ENCODE data around the gene CHST5. TPM values are rescaled to one million over a fixed set of nuclear protein-coding genes. Genes with fewer than 3 reads are reported as not detected.

CHST5 gene
- total RNA-seq, 2 experiments from 2014 or later, result not detected

GRCh38 chr16:75506574-75506973 is 29.3 kb downstream of the CHST5 start:
- Mint-ChIP-seq H3K4me3 (no peak overlapping the region), H3K27me3 (peaks cover 6% of the 10 kb centered on the region), H3K9me3 (no peaks in the 10 kb centered on the region), H3K27ac (no peak overlapping the region), H3K36me3 (ENCODE audit: low read depth) (no peaks in the 10 kb centered on the region), H3K4me1 (ENCODE audit: low read depth) (no peaks in the 10 kb centered on the region)
- Histone ChIP-seq H3K27ac (ENCODE audit: low read depth in 1 of 2, low read length in 2 of 2) (no peak overlapping the region), H3K9me3 (ENCODE audit: control insufficient read depth in 1 of 2, insufficient read depth in 1 of 2, low read length in 2 of 2) (no peaks in the 10 kb centered on the region), H3K36me3 (ENCODE audit: insufficient read depth, low read length) (no peaks in the 10 kb centered on the region), H3K4me3 (ENCODE audit: low read length) (no peak overlapping the region), H3K27me3 (ENCODE audit: control insufficient read depth in 1 of 2, insufficient read depth in 2 of 2, low read length in 2 of 2) (peaks cover 0 to 6% of the 10 kb centered on the region in 2 experiments), H3K4me1 (ENCODE audit: insufficient read depth, low read length) (no peaks in the 10 kb centered on the region)
- intact Hi-C loops (cut with DNase I, micrococcal nuclease), result no loop called here
- peak in 2 of 14 experiments; percentile 56 to 67 for DNase-seq
- TF ChIP-seq CTCF (IDR thresholded peaks at IDR 0.05), result no peak
- CTCF ChIA-PET, result no interaction called here
- no peak for ATAC-seq (ENCODE audit: poor library complexity)
- POLR2A ChIA-PET, result no interaction called here

GRCh38 chr16:75506107-75506506 is 29.8 kb downstream of the CHST5 start:
- intact Hi-C loops (cut with DNase I, micrococcal nuclease), result no loop called here
- no peaks in the 10 kb centered on the region for H3K4me1 ChIP-seq (ENCODE audit: insufficient read depth, low read length)
- DNase-seq (no peak), ATAC-seq (ENCODE audit: poor library complexity) (no peak)
- Mint-ChIP-seq H3K9me3 (no peaks in the 10 kb centered on the region), H3K27ac (no peak overlapping the region), H3K36me3 (ENCODE audit: low read depth) (no peaks in the 10 kb centered on the region), H3K4me3 (no peak overlapping the region), H3K27me3 (peaks cover 6% of the 10 kb centered on the region), H3K4me1 (ENCODE audit: low read depth) (no peaks in the 10 kb centered on the region)
- no peaks in the 10 kb centered on the region for H3K36me3 ChIP-seq (ENCODE audit: insufficient read depth, low read length)
- CTCF ChIA-PET, result no interaction called here
- no peak overlapping the region for H3K27ac ChIP-seq (ENCODE audit: low read depth in 1 of 2, low read length in 2 of 2)
- no peak for TF ChIP-seq CTCF (IDR thresholded peaks at IDR 0.05)
- POLR2A ChIA-PET, result no interaction called here
- H3K27me3 ChIP-seq (ENCODE audit: control insufficient read depth in 1 of 2, insufficient read depth in 2 of 2, low read length in 2 of 2), result peaks cover 0 to 6% of the 10 kb centered on the region in 2 experiments
- no peak overlapping the region for H3K4me3 ChIP-seq (ENCODE audit: low read length)
- H3K9me3 ChIP-seq (ENCODE audit: control insufficient read depth in 1 of 2, insufficient read depth in 1 of 2, low read length in 2 of 2), result no peaks in the 10 kb centered on the region

GRCh38 chr16:75503801-75504200 is 32.1 kb downstream of the CHST5 start:
- TF ChIP-seq CTCF (IDR thresholded peaks at IDR 0.05), result no peak
- H3K27ac Mint-ChIP-seq, result no peak overlapping the region
- H3K4me1 ChIP-seq (ENCODE audit: insufficient read depth, low read length), result no peaks in the 10 kb centered on the region
- ChIA-PET POLR2A (no interaction called here), CTCF (no interaction called here)
- H3K27me3 Mint-ChIP-seq, result peaks cover 6% of the 10 kb centered on the region
- no peaks in the 10 kb centered on the region for H3K36me3 ChIP-seq (ENCODE audit: insufficient read depth, low read length)
- H3K4me1 Mint-ChIP-seq (ENCODE audit: low read depth), result no peaks in the 10 kb centered on the region
- DNase-seq, result no peak
- H3K27me3 ChIP-seq (ENCODE audit: control insufficient read depth in 1 of 2, insufficient read depth in 2 of 2, low read length in 2 of 2), result peaks cover 0 to 6% of the 10 kb centered on the region in 2 experiments
- H3K27ac ChIP-seq (ENCODE audit: low read depth in 1 of 2, low read length in 2 of 2), result no peak overlapping the region
- ATAC-seq (ENCODE audit: poor library complexity), result no peak
- no peaks in the 10 kb centered on the region for H3K9me3 Mint-ChIP-seq
- no peak overlapping the region for H3K4me3 ChIP-seq (ENCODE audit: low read length)
- H3K36me3 Mint-ChIP-seq (ENCODE audit: low read depth), result no peaks in the 10 kb centered on the region
- intact Hi-C loops (cut with DNase I, micrococcal nuclease), result no loop called here
- H3K4me3 Mint-ChIP-seq, result no peak overlapping the region
- no peaks in the 10 kb centered on the region for H3K9me3 ChIP-seq (ENCODE audit: control insufficient read depth in 1 of 2, insufficient read depth in 1 of 2, low read length in 2 of 2)
